PC-3 (cell line): Measurements from ENCODE around the gene SRSF5. TPM values are rescaled to one million over a fixed set of nuclear protein-coding genes. Genes with fewer than 3 reads are reported as not detected.

Source experiments
- ATAC-seq: fragments of 200-7000 bp; cut with Tn5 transposase; 2 replicates; pipeline ENCODE4 v1.9.1; 2020; ENCODE audit warnings: mild to moderate bottlenecking, moderate library complexity
- BruUV-seq: library from RNA; stranded (reverse); fragments of 400-500 nt; replicated peaks from 2 replicates; lab custom pipeline; 2021; lab: Mats Ljungman, UMichigan
- CTCF ChIA-PET: fragments of 300-600 bp; sonication (Branson Sonifier 250); formaldehyde crosslinking; loops from one replicate; lab custom pipeline; 2022; ENCODE audit warnings: antibody characterized with exemption; lab: Charles Lee
- POLR2A ChIA-PET: fragments of 300-600 bp; sonication (Branson Sonifier 250); formaldehyde crosslinking; loops from one replicate; lab custom pipeline; 2022; ENCODE audit warnings: antibody characterized with exemption; ENCODE audit not compliant: unreplicated experiment; lab: Charles Lee
- DNase-seq: peaks from one replicate; pipeline ENCODE4 v3.0.0-alpha.2; 2015
- H2AFZ ChIP-seq: fragments of 300-600 bp; sonication (generic); 2 replicates; pipeline ENCODE4 v1.6.0; 2016; ENCODE audit warnings: antibody characterized with exemption, low read length
- H3F3A ChIP-seq: fragments of 300-600 bp; sonication (generic); one replicate; pipeline ENCODE4 v1.6.0; 2017; ENCODE audit warnings: antibody characterized with exemption, low read length, control low read depth, mild to moderate bottlenecking; ENCODE audit not compliant: unreplicated experiment
- H3K27ac ChIP-seq: fragments of 300-600 bp; sonication (generic); 2 replicates; pipeline ENCODE4 v1.5.1; 2016; ENCODE audit warnings: mild to moderate bottlenecking, low read length
- H3K27me3 ChIP-seq: fragments of 300-600 bp; sonication (generic); 2 replicates; pipeline ENCODE4 v1.6.1; 2016; ENCODE audit warnings: low read length, mixed read lengths
- H3K36me3 ChIP-seq: fragments of 300-600 bp; sonication (generic); 2 replicates; pipeline ENCODE4 v1.6.1; 2016; ENCODE audit warnings: low read depth, mixed run types, low read length, mixed read lengths
- H3K4me1 ChIP-seq: fragments of 300-600 bp; sonication (generic); 2 replicates; pipeline ENCODE4 v1.5.1; 2016; ENCODE audit warnings: low read length; ENCODE audit not compliant: insufficient read depth
- H3K4me2 ChIP-seq: fragments of 300-600 bp; sonication (generic); 2 replicates; pipeline ENCODE4 v1.6.0; 2016; ENCODE audit warnings: low read length
- H3K4me3 ChIP-seq: fragments of 300-600 bp; sonication (generic); 2 replicates; pipeline ENCODE4 v1.5.1; 2016; ENCODE audit warnings: mild to moderate bottlenecking, low read length, mixed read lengths
- H3K79me2 ChIP-seq: fragments of 300-600 bp; sonication (generic); 2 replicates; pipeline ENCODE4 v1.6.1; 2017; ENCODE audit warnings: low read length, mixed read lengths
- H3K9ac ChIP-seq: fragments of 300-600 bp; sonication (generic); 2 replicates; pipeline ENCODE4 v1.6.0; 2016; ENCODE audit warnings: mild to moderate bottlenecking, low read length
- H3K9me2 ChIP-seq: fragments of 300-600 bp; sonication (generic); replicated peaks from 2 replicates; pipeline ENCODE4 v1.6.1; 2016; ENCODE audit warnings: mixed run types, low read length, mixed read lengths
- H3K9me3 ChIP-seq: fragments of 300-600 bp; sonication (generic); 2 replicates; pipeline ENCODE4 v1.6.1; 2016; ENCODE audit warnings: low read length, mixed read lengths
- H4K20me1 ChIP-seq: fragments of 300-600 bp; sonication (generic); 2 replicates; pipeline ENCODE4 v1.6.1; 2016; ENCODE audit warnings: low read length, mixed read lengths
- EZH2 ChIP-seq: fragments of 300-600 bp; sonication (generic); IDR thresholded peaks from one replicate; pipeline ENCODE4 v1.6.1; 2017; ENCODE audit warnings: antibody characterized with exemption, mild to moderate bottlenecking, low read length; ENCODE audit not compliant: unreplicated experiment
- EZH2phosphoT487 ChIP-seq: fragments of 300-600 bp; sonication (generic); IDR thresholded peaks from 2 replicates; pipeline ENCODE4 v1.6.1; 2018; ENCODE audit warnings: mild to moderate bottlenecking, antibody characterized with exemption, low read length, borderline replicate concordance
- intact Hi-C: fragments of 100-400 bp; cut with micrococcal nuclease; formaldehyde crosslinking; loops from 2 replicates; pipeline ENCODE4 v1.9.0; 2023
- total RNA-seq: library from RNA; depleted of rRNA; stranded (reverse); fragments of >200 nt; gene quantifications from 2 replicates; pipeline ENCODE4 v1.2.3, GENCODE V29; 2014; rRNA removed
- TF ChIP-seq, protein P1 (sequence below): fragments of 300-600 bp; sonication (generic); conservative IDR thresholded peaks from 2 replicates; pipeline ENCODE4 v1.5.1; 2017; ENCODE audit warnings: antibody characterized with exemption, low read depth, mild to moderate bottlenecking, low read length

Gene SRSF5
- total RNA-seq, 1 experiment from 2014 or later, result 213 TPM

DNA sequence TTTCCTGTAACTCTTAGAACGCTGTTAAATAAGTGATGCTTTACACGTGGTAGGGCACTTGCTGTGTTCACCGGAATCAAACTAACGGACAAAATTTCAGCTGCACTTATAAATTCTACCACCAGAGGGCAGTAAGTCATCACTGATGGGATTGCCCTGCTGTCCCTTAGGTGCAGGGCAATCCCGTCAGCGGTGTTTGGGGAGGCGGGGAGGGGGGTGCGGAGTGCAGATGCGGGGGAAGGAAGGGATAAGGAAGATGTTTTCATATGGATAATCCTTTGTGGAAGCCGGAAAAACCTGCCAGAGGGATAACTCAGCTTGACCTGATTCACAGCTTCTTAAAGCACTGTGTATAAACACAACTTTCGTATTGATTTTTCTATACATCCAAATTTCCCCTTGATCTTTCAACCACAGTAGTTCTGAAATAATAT lies 51.8 kb downstream of the SRSF5 start:
- ChIA-PET POLR2A (no interaction called here), CTCF (interaction anchor here (1.2 to 1.7 kb wide), 5 partner anchors 88 to 255 kb away, joined by 4 to 32 read pairs (median 8); no protein-coding TSS in a partner anchor)
- intact Hi-C loops, result loop anchor here (1.0 to 5.0 kb wide), 5 partner anchors 87 to 500 kb away; no protein-coding TSS in a partner anchor
- Histone ChIP-seq H3K9me3 (no peaks in the 10 kb centered on the region), H4K20me1 (no peaks in the 10 kb centered on the region), H2AFZ (no peak overlapping the region), H3K79me2 (no peaks in the 10 kb centered on the region), H3K27me3 (peaks cover 83% of the 10 kb centered on the region), H3K9me2 (no peaks in the 10 kb centered on the region), H3K4me2 (no peak overlapping the region), H3K9ac (no peak overlapping the region), H3F3A (no peaks in the 10 kb centered on the region), H3K4me1 (no peaks in the 10 kb centered on the region), H3K27ac (no peak overlapping the region), H3K4me3 (no peak overlapping the region), H3K36me3 (no peaks in the 10 kb centered on the region)
- BruUV-seq, result no TSS peak
- ATAC-seq (peak; percentile 92), DNase-seq (peak; percentile 95)
- TF ChIP-seq, protein P1, sequence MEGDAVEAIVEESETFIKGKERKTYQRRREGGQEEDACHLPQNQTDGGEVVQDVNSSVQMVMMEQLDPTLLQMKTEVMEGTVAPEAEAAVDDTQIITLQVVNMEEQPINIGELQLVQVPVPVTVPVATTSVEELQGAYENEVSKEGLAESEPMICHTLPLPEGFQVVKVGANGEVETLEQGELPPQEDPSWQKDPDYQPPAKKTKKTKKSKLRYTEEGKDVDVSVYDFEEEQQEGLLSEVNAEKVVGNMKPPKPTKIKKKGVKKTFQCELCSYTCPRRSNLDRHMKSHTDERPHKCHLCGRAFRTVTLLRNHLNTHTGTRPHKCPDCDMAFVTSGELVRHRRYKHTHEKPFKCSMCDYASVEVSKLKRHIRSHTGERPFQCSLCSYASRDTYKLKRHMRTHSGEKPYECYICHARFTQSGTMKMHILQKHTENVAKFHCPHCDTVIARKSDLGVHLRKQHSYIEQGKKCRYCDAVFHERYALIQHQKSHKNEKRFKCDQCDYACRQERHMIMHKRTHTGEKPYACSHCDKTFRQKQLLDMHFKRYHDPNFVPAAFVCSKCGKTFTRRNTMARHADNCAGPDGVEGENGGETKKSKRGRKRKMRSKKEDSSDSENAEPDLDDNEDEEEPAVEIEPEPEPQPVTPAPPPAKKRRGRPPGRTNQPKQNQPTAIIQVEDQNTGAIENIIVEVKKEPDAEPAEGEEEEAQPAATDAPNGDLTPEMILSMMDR, result peak; percentile 97
- no peak for TF ChIP-seq EZH2phosphoT487
- TF ChIP-seq EZH2, result no peak

DNA sequence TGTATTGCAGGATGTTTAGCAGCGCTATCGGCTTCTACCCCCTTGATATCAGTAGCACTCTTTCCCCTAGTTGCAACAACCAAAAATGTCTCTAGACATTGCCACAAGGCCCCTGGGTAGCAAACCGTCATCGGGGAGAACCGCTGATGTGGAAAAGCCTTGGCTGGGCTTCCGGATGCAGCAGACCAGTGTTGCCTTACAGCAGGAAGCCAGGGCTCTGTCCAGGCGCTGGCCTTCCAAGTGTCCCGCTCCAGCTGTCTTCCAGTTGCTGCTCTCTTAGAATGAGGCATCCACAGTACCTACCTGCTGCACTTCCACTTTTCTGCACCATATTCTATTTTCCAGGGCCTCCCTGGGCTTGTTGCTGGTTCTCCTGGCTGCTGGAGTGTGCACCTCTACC lies 52.7 kb downstream of the SRSF5 start:
- CTCF ChIA-PET, result no interaction called here
- H3K27ac ChIP-seq, result no peak overlapping the region
- no peaks in the 10 kb centered on the region for H3F3A ChIP-seq
- POLR2A ChIA-PET, result no interaction called here
- no peak overlapping the region for H2AFZ ChIP-seq
- H3K4me1 ChIP-seq, result no peaks in the 10 kb centered on the region
- no TSS peak for BruUV-seq
- TF ChIP-seq, protein P1, result no peak
- TF ChIP-seq EZH2, result no peak
- TF ChIP-seq EZH2phosphoT487, result no peak
- no peaks in the 10 kb centered on the region for H3K9me3 ChIP-seq
- no peaks in the 10 kb centered on the region for H3K36me3 ChIP-seq
- H3K9me2 ChIP-seq, result no peaks in the 10 kb centered on the region
- no peak overlapping the region for H3K4me3 ChIP-seq
- no peak overlapping the region for H3K9ac ChIP-seq
- DNase-seq, result no peak
- peaks cover 81% of the 10 kb centered on the region for H3K27me3 ChIP-seq
- no peaks in the 10 kb centered on the region for H4K20me1 ChIP-seq
- no peak for ATAC-seq
- intact Hi-C loops, result loop anchor here (5.0 kb wide), 1 partner anchor 232 kb away; no protein-coding TSS in a partner anchor
- H3K79me2 ChIP-seq, result no peaks in the 10 kb centered on the region
- no peak overlapping the region for H3K4me2 ChIP-seq

DNA sequence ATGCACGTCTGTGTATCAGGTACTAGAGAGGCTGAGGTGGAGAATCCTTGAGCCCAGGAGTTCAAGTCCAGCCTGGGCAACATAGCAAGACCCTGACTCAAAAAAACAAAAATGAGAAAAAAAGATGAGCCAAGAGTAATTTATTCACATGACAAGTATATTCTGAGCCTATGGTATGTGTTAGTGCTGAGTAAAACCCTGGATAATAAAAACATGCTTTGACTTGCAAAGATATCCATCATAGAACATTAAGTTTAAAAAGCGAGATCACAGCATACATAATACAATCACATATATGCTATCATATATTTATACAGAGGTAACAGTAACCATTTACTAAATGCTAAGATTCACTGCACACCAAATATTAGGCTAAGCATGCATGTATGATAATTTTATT lies 54.0 kb downstream of the SRSF5 start:
- Histone ChIP-seq H3K9ac (no peak overlapping the region), H3F3A (no peaks in the 10 kb centered on the region), H2AFZ (no peak overlapping the region), H3K9me2 (no peaks in the 10 kb centered on the region), H3K27me3 (peaks cover 72% of the 10 kb centered on the region), H3K4me3 (no peak overlapping the region), H3K9me3 (no peaks in the 10 kb centered on the region), H3K36me3 (no peaks in the 10 kb centered on the region), H3K79me2 (no peaks in the 10 kb centered on the region), H3K27ac (no peak overlapping the region), H4K20me1 (no peaks in the 10 kb centered on the region), H3K4me2 (no peak overlapping the region), H3K4me1 (no peaks in the 10 kb centered on the region)
- ChIA-PET CTCF (no interaction called here), POLR2A (no interaction called here)
- BruUV-seq, result no TSS peak
- TF ChIP-seq EZH2 (no peak), EZH2phosphoT487 (no peak)
- TF ChIP-seq, protein P1, result no peak
- intact Hi-C loops, result no loop called here
- DNase-seq, result no peak
- no peak for ATAC-seq

Other genes starting within 250 kb of the SRSF5 start
- gene CCDC177, start 192.3 kb upstream of the SRSF5 start, total RNA-seq, result not detected in 2 replicates
- 6.1 and 9.3 TPM in 2 replicates for gene SUSD6, start 155.5 kb upstream of the SRSF5 start, total RNA-seq
- not detected in 2 replicates for gene SLC10A1, start 30.1 kb downstream of the SRSF5 start, total RNA-seq
- gene SMOC1, start 112.3 kb downstream of the SRSF5 start, total RNA-seq, result not detected in 2 replicates